ENCODE results near the gene CCL23. TPM values are rescaled to one million over a fixed set of nuclear protein-coding genes. Genes with fewer than 3 reads are reported as not detected.

CCL23 gene
- polyA plus RNA-seq (2013, experiment 1 of 2): not detected
- not detected for polyA plus RNA-seq (2013, experiment 2 of 2)

- H3K36me3 ChIP-seq (ENCODE audit: control insufficient read depth, insufficient read depth, low read length): no peaks in the 10 kb centered on the region
- no peaks in the 10 kb centered on the region for H3K4me1 ChIP-seq (ENCODE audit: control insufficient read depth, insufficient read depth, low read length, poor library complexity, severe bottlenecking)
- H3K9me3 ChIP-seq (ENCODE audit: control insufficient read depth, low read length): no peaks in the 10 kb centered on the region
- H3K4me3 ChIP-seq (ENCODE audit: extremely low read depth, insufficient read depth, low read length, poor library complexity, severe bottlenecking): no peak within 1 kb of the TSS
- no peak within 1 kb of the TSS for H3K27ac ChIP-seq (ENCODE audit: low read depth, low read length, severe bottlenecking)
- 63 to 71% methylated on average over 4 to 5 of the region's 6 CpGs for WGBS, 2 experiments (ENCODE audit: insufficient coverage in 2 of 2)
These were observed at the start of gene CCL23 for GRCh38 chr17:36017799-36018198. CCL23 (minus strand) TSS chr17:36017972; CDS start chr17:36017897, 75 bp downstream.

DNA sequence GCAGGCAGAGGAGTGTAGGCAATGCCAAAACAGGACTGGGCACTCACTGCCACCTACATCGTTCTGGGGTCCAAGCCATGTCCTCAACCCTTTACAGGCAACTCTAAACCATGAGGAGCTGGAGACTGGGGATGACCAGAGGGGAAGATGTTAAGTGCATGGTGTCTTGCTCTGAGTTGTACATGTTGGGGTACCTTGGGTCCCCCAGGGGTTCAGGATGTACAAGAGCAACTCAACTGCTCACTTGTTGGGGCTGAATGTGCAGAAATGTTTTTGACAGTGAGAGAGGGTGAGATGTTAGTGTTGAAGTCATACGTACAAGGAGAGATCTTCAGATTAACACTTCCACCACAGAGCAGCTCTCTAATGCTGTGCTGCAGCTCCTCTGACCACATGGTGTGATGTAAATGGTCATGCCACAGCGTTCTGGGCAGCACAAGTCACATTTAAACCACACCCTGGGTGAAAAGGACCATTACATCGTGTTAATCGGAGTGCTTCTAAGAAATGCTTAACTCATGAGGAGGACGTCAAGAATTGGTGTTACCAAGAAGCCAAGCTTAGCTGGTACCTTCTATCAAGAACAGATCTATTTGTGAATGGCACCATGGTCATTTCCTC is 48.7 kb upstream of the CCL23 start:
- Histone ChIP-seq H3K36me3 (ENCODE audit: control insufficient read depth, insufficient read depth, low read length) (no peaks in the 10 kb centered on the region), H3K4me1 (ENCODE audit: control insufficient read depth, insufficient read depth, low read length, poor library complexity, severe bottlenecking) (no peaks in the 10 kb centered on the region), H3K4me3 (ENCODE audit: extremely low read depth, insufficient read depth, low read length, poor library complexity, severe bottlenecking) (no peak overlapping the region), H3K27ac (ENCODE audit: low read depth, low read length, severe bottlenecking) (no peak overlapping the region), H3K9me3 (ENCODE audit: control insufficient read depth, low read length) (no peaks in the 10 kb centered on the region)
- WGBS, 2 experiments (ENCODE audit: insufficient coverage in 2 of 2): 90 to 92% methylated on average over 3 to 4 of the region's 6 CpGs

GRCh38 chr17:36063786-36064541 is 46.2 kb upstream of the CCL23 start, which contains the start of gene CCL18:
CCL18 (plus strand) TSS chr17:36064272; CDS start chr17:36064343, 71 bp downstream.
- WGBS, 2 experiments (ENCODE audit: insufficient coverage in 2 of 2): 86 to 91% methylated on average over 3 to 4 of the region's 5 CpGs
- Histone ChIP-seq H3K4me1 (ENCODE audit: control insufficient read depth, insufficient read depth, low read length, poor library complexity, severe bottlenecking) (no peaks in the 10 kb centered on the region), H3K36me3 (ENCODE audit: control insufficient read depth, insufficient read depth, low read length) (no peaks in the 10 kb centered on the region), H3K9me3 (ENCODE audit: control insufficient read depth, low read length) (no peaks in the 10 kb centered on the region), H3K27ac (ENCODE audit: low read depth, low read length, severe bottlenecking) (no peak within 1 kb of the TSS), H3K4me3 (ENCODE audit: extremely low read depth, insufficient read depth, low read length, poor library complexity, severe bottlenecking) (no peak within 1 kb of the TSS)

- no peak overlapping the region for H3K4me3 ChIP-seq (ENCODE audit: extremely low read depth, insufficient read depth, low read length, poor library complexity, severe bottlenecking)
- WGBS, 2 experiments (ENCODE audit: insufficient coverage in 2 of 2): 86% methylated on average over 1 of the region's 2 CpGs; no CpG with 5 or more reads in 1 of the 2 experiments
- H3K9me3 ChIP-seq (ENCODE audit: control insufficient read depth, low read length): no peaks in the 10 kb centered on the region
- no peaks in the 10 kb centered on the region for H3K36me3 ChIP-seq (ENCODE audit: control insufficient read depth, insufficient read depth, low read length)
- H3K4me1 ChIP-seq (ENCODE audit: control insufficient read depth, insufficient read depth, low read length, poor library complexity, severe bottlenecking): no peaks in the 10 kb centered on the region
- no peak overlapping the region for H3K27ac ChIP-seq (ENCODE audit: low read depth, low read length, severe bottlenecking)
These were observed 43.0 kb upstream of the CCL23 start for GRCh38 chr17:36060816-36061215.

DNA sequence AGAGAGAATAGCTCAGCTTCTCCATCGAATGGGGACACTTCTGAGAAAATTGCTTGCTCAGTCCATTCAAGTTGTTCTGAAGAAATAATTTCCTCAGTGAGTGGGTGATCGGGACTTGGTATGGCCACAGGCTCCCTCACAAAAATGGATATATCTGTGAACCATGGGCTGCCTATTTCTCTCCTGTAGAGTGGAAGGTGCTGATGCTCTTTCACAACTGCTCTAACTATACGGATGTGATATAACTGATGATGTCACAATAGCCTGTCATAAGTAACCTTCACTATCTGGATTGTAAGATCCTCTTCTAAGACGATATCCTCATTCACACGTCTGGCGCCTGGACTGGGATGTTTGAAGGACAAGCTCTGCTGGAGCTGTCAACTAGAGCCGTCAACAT is 41.6 kb upstream of the CCL23 start:
- H3K36me3 ChIP-seq (ENCODE audit: control insufficient read depth, insufficient read depth, low read length): no peaks in the 10 kb centered on the region
- H3K4me1 ChIP-seq (ENCODE audit: control insufficient read depth, insufficient read depth, low read length, poor library complexity, severe bottlenecking): no peaks in the 10 kb centered on the region
- H3K4me3 ChIP-seq (ENCODE audit: extremely low read depth, insufficient read depth, low read length, poor library complexity, severe bottlenecking): no peak overlapping the region
- H3K27ac ChIP-seq (ENCODE audit: low read depth, low read length, severe bottlenecking): no peak overlapping the region
- WGBS, 2 experiments (ENCODE audit: insufficient coverage in 2 of 2): 96 to 100% methylated on average over 4 to 6 of the region's 7 CpGs
- H3K9me3 ChIP-seq (ENCODE audit: control insufficient read depth, low read length): no peaks in the 10 kb centered on the region

DNA sequence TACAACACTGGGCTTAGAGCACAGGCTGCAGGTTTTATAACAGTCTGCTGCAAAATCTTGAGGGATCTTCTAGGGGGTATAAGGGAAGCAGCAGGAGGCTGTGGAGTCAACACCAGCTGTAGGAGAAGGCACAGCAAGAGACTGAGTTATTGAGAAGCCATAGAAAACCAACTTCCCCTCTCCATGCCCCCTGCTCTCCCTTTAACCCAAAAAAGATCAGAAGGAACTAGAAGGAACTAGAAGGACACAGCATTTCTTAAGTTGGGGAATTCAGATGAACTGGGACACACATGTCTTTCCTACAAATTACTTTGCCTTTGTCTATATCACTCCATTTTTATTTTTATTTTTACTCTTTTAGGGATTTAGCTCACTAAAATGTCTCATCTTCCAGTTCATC is 40.1 kb upstream of the CCL23 start:
- H3K4me3 ChIP-seq (ENCODE audit: extremely low read depth, insufficient read depth, low read length, poor library complexity, severe bottlenecking): no peak overlapping the region
- H3K36me3 ChIP-seq (ENCODE audit: control insufficient read depth, insufficient read depth, low read length): no peaks in the 10 kb centered on the region
- H3K4me1 ChIP-seq (ENCODE audit: control insufficient read depth, insufficient read depth, low read length, poor library complexity, severe bottlenecking): no peaks in the 10 kb centered on the region
- H3K27ac ChIP-seq (ENCODE audit: low read depth, low read length, severe bottlenecking): no peak overlapping the region
- no peaks in the 10 kb centered on the region for H3K9me3 ChIP-seq (ENCODE audit: control insufficient read depth, low read length)

- no peak overlapping the region for H3K27ac ChIP-seq (ENCODE audit: low read depth, low read length, severe bottlenecking)
- H3K4me3 ChIP-seq (ENCODE audit: extremely low read depth, insufficient read depth, low read length, poor library complexity, severe bottlenecking): no peak overlapping the region
- WGBS, 2 experiments (ENCODE audit: insufficient coverage in 2 of 2): 60 to 90% methylated on average over 1 to 2 of the region's 4 CpGs
- no peaks in the 10 kb centered on the region for H3K4me1 ChIP-seq (ENCODE audit: control insufficient read depth, insufficient read depth, low read length, poor library complexity, severe bottlenecking)
- H3K36me3 ChIP-seq (ENCODE audit: control insufficient read depth, insufficient read depth, low read length): no peaks in the 10 kb centered on the region
- H3K9me3 ChIP-seq (ENCODE audit: control insufficient read depth, low read length): no peaks in the 10 kb centered on the region
These were observed 38.2 kb upstream of the CCL23 start for GRCh38 chr17:36055921-36056520.

DNA sequence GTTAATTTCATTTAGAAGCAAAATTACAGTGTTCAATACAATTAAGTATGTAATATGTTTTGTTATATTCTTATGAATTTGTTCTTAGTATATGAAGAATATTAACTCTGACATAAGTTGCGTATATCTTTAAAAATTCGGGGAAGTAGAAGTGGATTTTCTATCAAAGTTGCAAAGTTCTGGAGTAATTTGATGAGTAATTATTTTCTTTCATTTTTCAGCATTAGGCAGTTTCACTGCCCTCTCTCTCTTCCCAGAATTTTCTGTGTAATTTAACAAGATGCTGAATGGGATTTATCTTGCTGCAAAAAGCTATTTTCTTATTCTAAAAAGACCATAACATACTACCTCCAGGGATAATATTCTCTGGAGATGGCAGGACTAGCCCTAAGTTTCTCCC is 37.4 kb upstream of the CCL23 start:
- Histone ChIP-seq H3K27ac (ENCODE audit: low read depth, low read length, severe bottlenecking) (no peak overlapping the region), H3K4me1 (ENCODE audit: control insufficient read depth, insufficient read depth, low read length, poor library complexity, severe bottlenecking) (no peaks in the 10 kb centered on the region), H3K4me3 (ENCODE audit: extremely low read depth, insufficient read depth, low read length, poor library complexity, severe bottlenecking) (no peak overlapping the region), H3K36me3 (ENCODE audit: control insufficient read depth, insufficient read depth, low read length) (no peaks in the 10 kb centered on the region), H3K9me3 (ENCODE audit: control insufficient read depth, low read length) (no peaks in the 10 kb centered on the region)
- WGBS, 2 experiments (ENCODE audit: insufficient coverage in 2 of 2): 80% methylated on average over 1 of the region's 2 CpGs; no CpG with 5 or more reads in 1 of the 2 experiments

DNA sequence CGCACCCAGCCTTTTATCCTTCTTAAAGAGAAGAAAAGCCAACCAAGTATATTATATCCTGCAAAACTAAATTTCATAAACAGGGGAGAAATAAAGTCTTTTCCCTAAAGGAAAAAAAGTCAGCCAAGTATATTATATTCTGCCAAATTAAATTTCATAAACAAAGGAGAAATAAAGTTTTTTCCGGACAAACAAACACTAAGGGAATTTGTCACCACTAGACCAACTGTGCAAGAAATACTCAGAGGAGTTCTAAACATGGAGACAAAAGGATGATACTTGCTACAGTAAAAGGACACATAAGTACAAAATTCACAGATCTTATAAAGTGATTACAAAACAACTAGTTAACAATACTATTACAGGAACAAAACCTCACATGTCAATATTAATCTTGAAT is 31.9 kb upstream of the CCL23 start:
- WGBS, 2 experiments (ENCODE audit: insufficient coverage in 2 of 2): 100% methylated on average over 2 of the region's 2 CpGs; no CpG with 5 or more reads in 1 of the 2 experiments
- H3K9me3 ChIP-seq (ENCODE audit: control insufficient read depth, low read length): no peaks in the 10 kb centered on the region

DNA sequence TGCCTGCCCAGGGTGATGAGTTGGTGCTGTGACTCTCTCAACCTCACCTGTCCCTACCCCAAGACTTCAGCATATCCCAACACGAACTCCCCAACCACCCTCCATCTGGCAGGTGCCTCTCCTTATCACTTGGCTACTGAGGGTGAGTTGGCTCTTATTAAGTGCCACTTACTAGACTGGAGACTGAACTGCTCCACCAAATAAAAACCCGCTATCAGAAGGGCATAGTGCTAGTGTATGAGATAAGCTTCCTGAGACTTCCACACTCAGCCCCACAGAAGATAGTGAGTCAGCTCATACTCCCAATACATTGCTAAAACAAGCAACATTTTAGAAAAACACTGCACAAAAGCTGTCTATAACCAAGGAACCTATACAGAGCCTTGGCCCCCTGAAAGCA is 30.3 kb upstream of the CCL23 start:
- H3K36me3 ChIP-seq (ENCODE audit: control insufficient read depth, insufficient read depth, low read length): no peaks in the 10 kb centered on the region
- H3K4me1 ChIP-seq (ENCODE audit: control insufficient read depth, insufficient read depth, low read length, poor library complexity, severe bottlenecking): no peaks in the 10 kb centered on the region
- no peaks in the 10 kb centered on the region for H3K9me3 ChIP-seq (ENCODE audit: control insufficient read depth, low read length)
- no peak overlapping the region for H3K27ac ChIP-seq (ENCODE audit: low read depth, low read length, severe bottlenecking)
- no peak overlapping the region for H3K4me3 ChIP-seq (ENCODE audit: extremely low read depth, insufficient read depth, low read length, poor library complexity, severe bottlenecking)
- 100% methylated on average over 1 of the region's 2 CpGs; no CpG with 5 or more reads in 1 of the 2 experiments for WGBS, 2 experiments (ENCODE audit: insufficient coverage in 2 of 2)

More for the DNA sequence above, 31.9 kb upstream of the CCL23 start:
- Histone ChIP-seq H3K36me3 (ENCODE audit: control insufficient read depth, insufficient read depth, low read length) (no peaks in the 10 kb centered on the region), H3K27ac (ENCODE audit: low read depth, low read length, severe bottlenecking) (no peak overlapping the region), H3K4me1 (ENCODE audit: control insufficient read depth, insufficient read depth, low read length, poor library complexity, severe bottlenecking) (no peaks in the 10 kb centered on the region), H3K4me3 (ENCODE audit: extremely low read depth, insufficient read depth, low read length, poor library complexity, severe bottlenecking) (no peak overlapping the region)
